Mesenchymal stem cell (in vitro differentiated cells and primary cell): ENCODE measurements around the gene SERP2.

Experiments
- DNase-seq: peaks from one replicate; pipeline ENCODE4 v3.0.0-alpha.2; 2013
- H2AFZ ChIP-seq: one replicate; pipeline ENCODE4 v1.6.1; 2013; ENCODE audit warnings: low read depth, mild to moderate bottlenecking, control low read depth, inconsistent platforms, low read length, moderate library complexity
- H2AK5ac ChIP-seq: 2 replicates; pipeline ENCODE4 v1.6.1; 2013; ENCODE audit warnings: low read length, moderate library complexity, mild to moderate bottlenecking, inconsistent platforms; ENCODE audit not compliant: severe bottlenecking
- H2BK120ac ChIP-seq: one replicate; pipeline ENCODE4 v1.6.1; 2013; ENCODE audit warnings: low read depth, mild to moderate bottlenecking, inconsistent platforms, low read length, moderate library complexity
- H2BK12ac ChIP-seq, 2 experiments: one replicate each; pipeline ENCODE4 v1.6.1; 2013; ENCODE audit warnings: inconsistent platforms in 2 of 2, low read length in 2 of 2, mild to moderate bottlenecking in 2 of 2, moderate library complexity in 2 of 2, control low read depth in 1 of 2
- H2BK15ac ChIP-seq: one replicate; pipeline ENCODE4 v1.6.1; 2013; ENCODE audit warnings: mild to moderate bottlenecking, low read depth, inconsistent platforms; ENCODE audit not compliant: poor library complexity, severe bottlenecking
- H2BK5ac ChIP-seq: 2 replicates; pipeline ENCODE4 v1.6.1; 2013; ENCODE audit warnings: low read depth, mild to moderate bottlenecking, low read length, control low read depth, inconsistent platforms; ENCODE audit not compliant: poor library complexity, severe bottlenecking
- H3K14ac ChIP-seq, 2 experiments: one replicate each; pipeline ENCODE4 v1.6.1; 2013; ENCODE audit warnings: inconsistent platforms in 2 of 2, low read length in 2 of 2, control low read depth in 1 of 2, mild to moderate bottlenecking in 1 of 2, moderate library complexity in 1 of 2
- H3K18ac ChIP-seq, 2 experiments: one replicate each; pipeline ENCODE4 v1.6.1; 2013; ENCODE audit warnings: inconsistent platforms in 2 of 2, low read length in 2 of 2, control low read depth in 1 of 2, low read depth in 1 of 2, mild to moderate bottlenecking in 1 of 2
- H3K23ac ChIP-seq, 2 experiments: one replicate each; pipeline ENCODE4 v1.6.1; 2013; ENCODE audit warnings: inconsistent platforms in 2 of 2, low read length in 2 of 2, mild to moderate bottlenecking in 2 of 2, moderate library complexity in 2 of 2, control low read depth in 1 of 2
- H3K27ac ChIP-seq: 2 replicates; pipeline ENCODE4 v1.5.1; 2013; ENCODE audit warnings: mild to moderate bottlenecking, moderate library complexity, low read length, control low read depth, inconsistent platforms; ENCODE audit not compliant: poor library complexity, severe bottlenecking
- H3K27me3 ChIP-seq, 2 experiments: 2 replicates each; pipeline versions ENCODE4 v1.6.1 to v1.7.0; 2013; ENCODE audit warnings: low read length in 2 of 2, mild to moderate bottlenecking in 2 of 2, moderate library complexity in 2 of 2, control low read depth in 1 of 2, inconsistent platforms in 1 of 2; ENCODE audit not compliant: control insufficient read depth in 1 of 2, insufficient read depth in 1 of 2
- H3K36me3 ChIP-seq, 2 experiments: 2 replicates each; pipeline versions ENCODE4 v1.6.1 to v1.7.0; 2013; ENCODE audit warnings: low read length in 2 of 2, control low read depth in 1 of 2, inconsistent platforms in 1 of 2, low read depth in 1 of 2, mild to moderate bottlenecking in 1 of 2; ENCODE audit not compliant: insufficient read depth in 2 of 2, control insufficient read depth in 1 of 2
- H3K4ac ChIP-seq, 2 experiments: one replicate each; pipeline ENCODE4 v1.6.1; 2013; ENCODE audit warnings: inconsistent platforms in 2 of 2, low read length in 2 of 2, mild to moderate bottlenecking in 2 of 2, moderate library complexity in 2 of 2, control low read depth in 1 of 2, low read depth in 1 of 2
- H3K4me1 ChIP-seq: 2 replicates; pipeline ENCODE4 v1.6.1; 2013; ENCODE audit warnings: low read depth, low read length, control low read depth; ENCODE audit not compliant: control insufficient read depth, insufficient read depth
- H3K4me2 ChIP-seq: 2 replicates; pipeline ENCODE4 v1.6.1; 2013; ENCODE audit warnings: low read length, mild to moderate bottlenecking, inconsistent platforms; ENCODE audit not compliant: poor library complexity, severe bottlenecking
- H3K4me3 ChIP-seq, 2 experiments: 2 replicates each; pipeline versions ENCODE4 v1.5.1 to v1.7.0; 2013; ENCODE audit warnings: low read length in 2 of 2, mild to moderate bottlenecking in 2 of 2, control low read depth in 1 of 2, low read depth in 1 of 2; ENCODE audit not compliant: insufficient read depth in 1 of 2
- H3K79me1 ChIP-seq: replicated peaks from 2 replicates; pipeline ENCODE4 v1.6.1; 2013; ENCODE audit warnings: mild to moderate bottlenecking, control low read depth, low read length, inconsistent platforms; ENCODE audit not compliant: poor library complexity, severe bottlenecking
- H3K9ac ChIP-seq: 2 replicates; pipeline ENCODE4 v1.7.0; 2013; ENCODE audit warnings: mild to moderate bottlenecking, low read length, moderate library complexity
- H3K9me3 ChIP-seq: 2 replicates; pipeline ENCODE4 v1.7.0; 2013; ENCODE audit warnings: mild to moderate bottlenecking, low read length; ENCODE audit not compliant: control insufficient read depth
- H4K8ac ChIP-seq: one replicate; pipeline ENCODE4 v1.6.1; 2013; ENCODE audit warnings: inconsistent platforms, mild to moderate bottlenecking, low read length, moderate library complexity
- H4K91ac ChIP-seq: one replicate; pipeline ENCODE4 v1.6.1; 2013; ENCODE audit warnings: mild to moderate bottlenecking, low read length, inconsistent platforms
- WGBS: methylation state at CpG from one replicate; pipeline ENCODE4 v1.1.7; 2013; ENCODE audit warnings: mixed read lengths; 5-methylcytosine and 5-hydroxymethylcytosine counted together

SERP2 gene

DNA sequence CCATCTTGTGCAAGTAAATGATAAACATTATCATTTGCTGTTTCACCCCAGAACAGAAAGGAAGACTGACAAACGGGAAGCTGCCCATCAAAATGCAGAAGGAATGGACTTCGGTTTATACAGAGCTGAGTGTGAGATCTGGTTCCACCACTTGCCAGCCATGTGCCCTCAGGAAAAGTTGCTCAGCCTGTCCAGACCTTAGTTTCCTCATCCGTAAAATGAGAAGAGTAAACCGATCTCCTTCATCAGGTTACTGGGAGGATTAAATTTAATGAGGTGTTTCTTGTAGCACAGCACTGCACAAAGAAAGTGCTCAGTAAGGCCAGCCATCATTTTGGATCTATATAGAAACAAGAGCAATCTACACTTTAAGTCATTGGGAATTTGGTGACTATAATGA, 36.7 kb upstream of the SERP2 start:
- Histone ChIP-seq H3K4ac (no peak overlapping the region), H3K18ac (no peak overlapping the region), H2BK120ac (no peak overlapping the region), H3K23ac (no peak overlapping the region), H2BK5ac (no peak overlapping the region), H2BK12ac (no peak overlapping the region), H2BK15ac (no peak overlapping the region), H3K14ac (no peak overlapping the region), H2AK5ac (no peak overlapping the region), H4K8ac (no peak overlapping the region), H3K27me3 (no peaks in the 10 kb centered on the region), H3K9ac (no peak overlapping the region), H2AFZ (no peak overlapping the region), H3K4me2 (no peak overlapping the region), H4K91ac (no peak overlapping the region), H3K4me3 (no peak overlapping the region), H3K36me3 (no peaks in the 10 kb centered on the region), H3K9me3 (no peaks in the 10 kb centered on the region), H3K79me1 (no peaks in the 10 kb centered on the region), H3K27ac (no peak overlapping the region), H3K4me1 (peaks cover 10% of the 10 kb centered on the region)
- 99% methylated on average over 3 of the region's 4 CpGs for WGBS
- no peak for DNase-seq

DNA sequence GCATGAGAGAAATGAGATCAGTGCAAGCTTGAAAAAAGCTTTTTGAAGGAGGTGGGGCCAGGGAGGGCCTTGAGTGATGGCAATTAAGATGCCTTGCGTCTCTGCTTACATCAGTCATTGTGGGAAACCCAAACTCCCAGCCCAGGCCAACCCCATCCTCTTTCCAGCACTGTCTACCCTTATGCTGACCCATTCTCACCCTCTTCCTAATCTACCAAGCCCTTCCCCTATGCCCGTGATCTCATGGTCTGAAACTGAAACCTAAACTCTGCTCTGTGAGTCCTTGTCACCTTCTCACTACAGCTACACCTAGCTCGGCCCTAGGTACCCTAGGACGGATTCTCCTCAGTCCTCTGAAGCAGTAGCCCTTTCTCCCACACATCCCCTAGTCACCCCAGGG, 36.0 kb upstream of the SERP2 start:
- Histone ChIP-seq H3K9ac (no peak overlapping the region), H3K4me1 (peaks cover 5% of the 10 kb centered on the region), H3K4me3 (no peak overlapping the region), H3K36me3 (no peaks in the 10 kb centered on the region), H3K23ac (no peak overlapping the region), H3K79me1 (no peaks in the 10 kb centered on the region), H4K8ac (peak overlapping the region; percentile 19), H2AK5ac (no peak overlapping the region), H2BK5ac (no peak overlapping the region), H3K4me2 (no peak overlapping the region), H2BK15ac (peak overlapping the region; percentile 33), H2BK12ac (no peak overlapping the region), H3K27me3 (no peaks in the 10 kb centered on the region), H3K9me3 (no peaks in the 10 kb centered on the region), H2BK120ac (no peak overlapping the region), H3K27ac (no peak overlapping the region), H3K4ac (no peak overlapping the region), H3K14ac (no peak overlapping the region), H4K91ac (peak overlapping the region; percentile 55), H3K18ac (no peak overlapping the region), H2AFZ (no peak overlapping the region)
- whole genome bisulfite sequencing, result 91% methylated on average over 4 of the region's 4 CpGs
- no peak for DNase-seq

DNA sequence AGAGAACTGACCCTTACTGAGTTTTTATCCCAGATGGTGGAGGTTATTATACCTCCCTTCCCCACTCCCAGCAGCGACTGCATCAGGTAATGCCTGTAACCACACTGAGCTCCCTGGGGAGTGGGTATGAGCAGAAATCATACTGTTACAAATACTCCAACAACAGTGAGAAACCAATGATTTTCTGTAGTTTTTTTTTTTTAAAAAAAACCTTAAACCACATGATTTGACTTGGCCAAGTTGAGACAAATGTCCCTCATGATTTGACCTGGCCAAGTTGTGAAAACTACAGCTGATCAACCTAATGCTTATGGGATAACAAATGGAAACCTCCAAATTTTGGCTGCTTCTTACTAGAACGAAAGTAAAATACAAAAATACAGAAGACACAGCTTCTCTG, 33.1 kb upstream of the SERP2 start:
- no peak overlapping the region for H3K4me3 ChIP-seq
- DNase-seq, result no peak
- H3K27ac ChIP-seq, result no peak overlapping the region
- no peak overlapping the region for H3K4ac ChIP-seq
- no peak overlapping the region for H2AK5ac ChIP-seq
- WGBS, result 60% methylated on average over 1 of the region's 2 CpGs
- H2BK12ac ChIP-seq, result no peak overlapping the region
- no peaks in the 10 kb centered on the region for H3K79me1 ChIP-seq
- H2BK120ac ChIP-seq, result no peak overlapping the region
- H4K91ac ChIP-seq, result no peak overlapping the region
- no peaks in the 10 kb centered on the region for H3K9me3 ChIP-seq
- no peak overlapping the region for H3K23ac ChIP-seq
- H3K4me1 ChIP-seq, result no peaks in the 10 kb centered on the region
- H3K4me2 ChIP-seq, result no peak overlapping the region
- H2BK5ac ChIP-seq, result no peak overlapping the region
- no peak overlapping the region for H2BK15ac ChIP-seq
- no peak overlapping the region for H2AFZ ChIP-seq
- no peak overlapping the region for H3K9ac ChIP-seq
- no peak overlapping the region for H3K14ac ChIP-seq
- H3K18ac ChIP-seq, result no peak overlapping the region
- H3K27me3 ChIP-seq, result no peaks in the 10 kb centered on the region
- no peak overlapping the region for H4K8ac ChIP-seq
- H3K36me3 ChIP-seq, result no peaks in the 10 kb centered on the region

DNA sequence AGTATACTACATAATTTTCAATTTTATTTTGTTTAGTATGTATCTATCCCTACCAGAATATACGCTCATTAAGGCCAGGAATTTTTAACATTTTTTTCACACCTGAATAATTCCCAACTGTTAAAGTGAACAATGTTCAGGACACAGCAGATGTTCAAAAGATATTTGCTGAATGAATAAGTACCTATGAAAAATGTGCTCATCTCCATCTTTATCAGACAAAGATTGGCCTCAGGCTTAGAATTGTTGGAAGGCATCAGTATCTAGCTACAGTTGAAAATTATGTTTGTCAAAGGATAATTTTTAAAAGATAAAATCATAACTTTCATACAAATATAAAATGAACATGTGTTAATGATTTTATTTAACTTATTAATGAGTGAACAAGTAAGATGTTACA, 30.9 kb upstream of the SERP2 start:
- DNase-seq, result no peak
- 100% methylated on average over 1 of the region's 1 CpG for WGBS
- H2BK5ac ChIP-seq, result no peak overlapping the region
- H3K18ac ChIP-seq, result no peak overlapping the region
- no peak overlapping the region for H2AFZ ChIP-seq
- no peaks in the 10 kb centered on the region for H3K27me3 ChIP-seq
- H3K79me1 ChIP-seq, result no peaks in the 10 kb centered on the region
- no peaks in the 10 kb centered on the region for H3K36me3 ChIP-seq
- no peak overlapping the region for H4K91ac ChIP-seq
- no peak overlapping the region for H3K4ac ChIP-seq
- H2AK5ac ChIP-seq, result no peak overlapping the region
- no peak overlapping the region for H4K8ac ChIP-seq
- no peak overlapping the region for H3K27ac ChIP-seq
- no peaks in the 10 kb centered on the region for H3K9me3 ChIP-seq
- no peak overlapping the region for H3K9ac ChIP-seq
- H3K4me2 ChIP-seq, result no peak overlapping the region
- H2BK120ac ChIP-seq, result no peak overlapping the region
- no peak overlapping the region for H3K23ac ChIP-seq
- no peak overlapping the region for H3K14ac ChIP-seq
- no peak overlapping the region for H3K4me3 ChIP-seq
- no peak overlapping the region for H2BK12ac ChIP-seq
- no peaks in the 10 kb centered on the region for H3K4me1 ChIP-seq
- no peak overlapping the region for H2BK15ac ChIP-seq
